OCI-LY3 (cell line): ENCODE results near the gene FAM110A.

Experiments
- H2AFZ ChIP-seq: fragments of 200-600, 300-600 bp; shearing (Covaris generic); 2 replicates; pipeline ENCODE4 v1.6.0; 2014; ENCODE audit warnings: antibody characterized with exemption, low read depth, low read length
- H3K27ac ChIP-seq: fragments of 200-600, 300-600 bp; sonication (generic); 2 replicates; pipeline ENCODE4 v1.5.1; 2014; ENCODE audit warnings: mild to moderate bottlenecking, low read length, moderate library complexity, mixed read lengths
- H3K27me3 ChIP-seq: fragments of 200-600, 300-600 bp; sonication (generic); 2 replicates; pipeline ENCODE4 v1.6.1; 2014; ENCODE audit warnings: low read depth, low read length, mixed read lengths
- H3K36me3 ChIP-seq: fragments of 200-600, 300-600 bp; sonication (generic); replicated peaks from 2 replicates; pipeline ENCODE3; 2014; ENCODE audit warnings: low read depth, low read length, mixed read lengths
- H3K4me1 ChIP-seq: fragments of 300-600, 200-600 bp; sonication (generic); 2 replicates; pipeline ENCODE4 v1.6.1; 2014; ENCODE audit warnings: low read length, mixed read lengths
- H3K4me2 ChIP-seq: fragments of 200-600, 300-600 bp; sonication (generic); 2 replicates; pipeline ENCODE4 v1.6.1; 2014; ENCODE audit warnings: low read length, mixed read lengths
- H3K4me3 ChIP-seq: fragments of 300-600, 200-600 bp; sonication (generic); 2 replicates; pipeline ENCODE4 v1.5.1; 2014; ENCODE audit warnings: antibody characterized with exemption, mild to moderate bottlenecking, low read length, moderate library complexity
- H3K79me2 ChIP-seq: fragments of 300-600, 200-600 bp; shearing (Covaris generic); 2 replicates; pipeline ENCODE4 v1.6.1; 2014; ENCODE audit warnings: mild to moderate bottlenecking, low read length, mixed read lengths
- H3K9ac ChIP-seq: fragments of 300-600, 200-600 bp; shearing (Covaris generic); 2 replicates; pipeline ENCODE4 v1.6.0; 2014; ENCODE audit warnings: mild to moderate bottlenecking, low read length, moderate library complexity
- H3K9me3 ChIP-seq: fragments of 200-600, 300-600 bp; shearing (Covaris generic); 2 replicates; pipeline ENCODE4 v1.6.1; 2014; ENCODE audit warnings: low read length, mixed read lengths; ENCODE audit not compliant: insufficient read depth
- H4K20me1 ChIP-seq: fragments of 200-600, 300-600 bp; sonication (generic); 2 replicates; pipeline ENCODE4 v1.6.1; 2016; ENCODE audit warnings: low read length, mixed read lengths; ENCODE audit not compliant: insufficient read depth
- CTCF ChIP-seq: fragments of 200-600, 300-600 bp; sonication (generic); IDR thresholded peaks from 2 replicates; pipeline ENCODE4 v1.5.1; 2014; ENCODE audit warnings: antibody characterized with exemption, low read length, low read depth
- EZH2phosphoT487 ChIP-seq: fragments of 200-600 bp; shearing (Covaris generic); IDR thresholded peaks from 2 replicates; pipeline ENCODE4 v1.6.1; 2018; ENCODE audit warnings: antibody characterized with exemption, mixed run types, low read depth

FAM110A gene

GRCh38 chr20:858011-858410 lies 24.5 kb downstream of the FAM110A start:
- no peak overlapping the region for H3K4me2 ChIP-seq
- 0 out of 2 replicates have a peak, but pooled peaks cover 6% of the 10 kb centered on the region for H4K20me1 ChIP-seq
- H3K4me3 ChIP-seq: no peak overlapping the region
- peaks cover 15% of the 10 kb centered on the region for H3K4me1 ChIP-seq
- H3K79me2 ChIP-seq: no peaks in the 10 kb centered on the region
- H3K9ac ChIP-seq: no peak overlapping the region
- no peaks in the 10 kb centered on the region for H3K36me3 ChIP-seq
- no peak overlapping the region for H2AFZ ChIP-seq
- no peaks in the 10 kb centered on the region for H3K9me3 ChIP-seq
- TF ChIP-seq EZH2phosphoT487 (no peak), CTCF (no peak)
- H3K27ac ChIP-seq: no peak overlapping the region
- no peaks in the 10 kb centered on the region for H3K27me3 ChIP-seq

DNA sequence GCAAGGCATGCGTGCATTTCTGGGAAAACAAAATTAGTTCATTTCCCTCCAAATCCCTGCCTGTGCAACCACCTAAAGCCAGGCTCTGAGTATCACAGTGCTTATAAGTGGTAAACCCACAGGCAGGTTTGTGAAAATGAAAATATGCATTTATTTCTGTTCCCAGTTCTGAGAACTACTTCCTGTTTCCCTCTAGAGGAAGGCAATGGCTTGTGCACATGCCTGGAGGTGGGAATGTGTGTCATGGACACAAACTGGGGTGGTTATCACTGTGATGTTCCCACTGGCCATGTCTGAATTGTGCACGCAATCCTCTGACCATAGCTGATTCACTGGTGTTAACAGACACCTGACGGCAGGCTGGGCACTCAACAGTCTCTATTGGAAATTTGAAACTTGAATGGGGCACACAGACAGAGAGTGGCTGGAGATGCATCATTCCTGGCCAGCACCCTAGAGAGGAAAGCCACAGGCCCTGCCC lies 26.3 kb downstream of the FAM110A start:
- peaks cover 17% of the 10 kb centered on the region for H3K4me1 ChIP-seq
- no peaks in the 10 kb centered on the region for H4K20me1 ChIP-seq
- no peak overlapping the region for H2AFZ ChIP-seq
- no peaks in the 10 kb centered on the region for H3K79me2 ChIP-seq
- no peaks in the 10 kb centered on the region for H3K27me3 ChIP-seq
- no peaks in the 10 kb centered on the region for H3K9me3 ChIP-seq
- no peak overlapping the region for H3K27ac ChIP-seq
- H3K9ac ChIP-seq: no peak overlapping the region
- H3K4me2 ChIP-seq: no peak overlapping the region
- no peaks in the 10 kb centered on the region for H3K36me3 ChIP-seq
- TF ChIP-seq EZH2phosphoT487 (no peak), CTCF (no peak)
- H3K4me3 ChIP-seq: no peak overlapping the region

DNA sequence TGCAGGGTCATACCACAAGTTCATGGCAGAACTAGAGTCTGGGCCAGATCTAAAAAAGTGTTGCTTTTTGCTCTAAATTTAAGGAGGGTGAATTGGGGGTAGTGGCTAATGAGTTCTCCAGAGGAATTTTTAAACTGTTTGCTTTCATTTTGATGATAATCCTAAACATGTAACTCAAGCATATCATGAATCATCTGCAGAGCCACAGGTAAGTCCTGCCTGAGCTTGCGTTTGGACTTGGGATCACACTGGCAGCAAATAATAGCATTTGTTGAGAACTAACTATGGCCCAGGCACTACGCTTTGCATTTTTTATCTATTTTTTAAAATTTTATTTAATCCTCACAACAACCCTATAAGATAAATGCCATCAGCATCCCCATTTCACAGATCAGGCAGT lies 27.4 kb downstream of the FAM110A start:
- TF ChIP-seq CTCF: no peak
- TF ChIP-seq EZH2phosphoT487: no peak
- no peak overlapping the region for H2AFZ ChIP-seq
- no peak overlapping the region for H3K4me3 ChIP-seq
- H3K4me1 ChIP-seq: peaks cover 17% of the 10 kb centered on the region
- no peak overlapping the region for H3K27ac ChIP-seq
- H4K20me1 ChIP-seq: no peaks in the 10 kb centered on the region
- H3K27me3 ChIP-seq: no peaks in the 10 kb centered on the region
- no peaks in the 10 kb centered on the region for H3K9me3 ChIP-seq
- H3K4me2 ChIP-seq: no peak overlapping the region
- no peak overlapping the region for H3K9ac ChIP-seq
- no peaks in the 10 kb centered on the region for H3K36me3 ChIP-seq
- H3K79me2 ChIP-seq: no peaks in the 10 kb centered on the region

GRCh38 chr20:865440-865839 lies 31.9 kb downstream of the FAM110A start:
- no peak for TF ChIP-seq EZH2phosphoT487
- TF ChIP-seq CTCF: no peak
- H4K20me1 ChIP-seq: no peaks in the 10 kb centered on the region
- no peaks in the 10 kb centered on the region for H3K9me3 ChIP-seq
- peaks cover 15% of the 10 kb centered on the region; the same call in 1 of the 2 replicates for H3K27me3 ChIP-seq
- no peak overlapping the region for H3K27ac ChIP-seq
- no peaks in the 10 kb centered on the region for H3K79me2 ChIP-seq
- peaks cover 8% of the 10 kb centered on the region for H3K4me1 ChIP-seq
- no peak overlapping the region for H3K4me2 ChIP-seq
- H3K36me3 ChIP-seq: no peaks in the 10 kb centered on the region
- H2AFZ ChIP-seq: no peak overlapping the region
- H3K9ac ChIP-seq: no peak overlapping the region
- no peak overlapping the region for H3K4me3 ChIP-seq
